ENCODE measurements around the gene PIK3R1.

PIK3R1 gene

GRCh38 chr5:68273717-68274409, 58.3 kb downstream of the PIK3R1 start:
- DNase-seq: no peak

- DNase-seq: no peak
These were observed 59.5 kb downstream of the PIK3R1 start for GRCh38 chr5:68274847-68275651.

DNA sequence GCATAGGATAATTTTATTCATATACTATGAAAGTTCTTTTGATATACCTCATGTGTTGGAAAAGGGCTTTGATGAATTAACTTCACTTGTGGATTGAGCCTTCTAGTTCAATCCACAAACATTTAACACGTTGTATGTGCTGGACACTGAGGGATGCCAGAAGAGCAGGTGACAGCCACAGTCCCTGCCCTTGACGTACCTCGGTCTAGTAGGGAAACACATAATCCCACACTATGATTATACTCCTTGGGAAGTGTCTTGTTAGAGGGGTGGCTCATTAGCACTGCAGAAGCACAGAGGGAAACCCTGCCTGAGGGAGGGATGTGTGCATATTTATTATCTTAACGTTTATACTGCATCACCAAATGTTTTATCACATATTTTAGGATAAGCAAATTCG, 61.2 kb downstream of the PIK3R1 start:
- DNase-seq: no peak

GRCh38 chr5:68277431-68277830, 61.9 kb downstream of the PIK3R1 start:
- peak; percentile 40 for DNase-seq

- peak; percentile 62 for DNase-seq
These were observed 64.4 kb downstream of the PIK3R1 start for GRCh38 chr5:68279984-68280383.

DNA sequence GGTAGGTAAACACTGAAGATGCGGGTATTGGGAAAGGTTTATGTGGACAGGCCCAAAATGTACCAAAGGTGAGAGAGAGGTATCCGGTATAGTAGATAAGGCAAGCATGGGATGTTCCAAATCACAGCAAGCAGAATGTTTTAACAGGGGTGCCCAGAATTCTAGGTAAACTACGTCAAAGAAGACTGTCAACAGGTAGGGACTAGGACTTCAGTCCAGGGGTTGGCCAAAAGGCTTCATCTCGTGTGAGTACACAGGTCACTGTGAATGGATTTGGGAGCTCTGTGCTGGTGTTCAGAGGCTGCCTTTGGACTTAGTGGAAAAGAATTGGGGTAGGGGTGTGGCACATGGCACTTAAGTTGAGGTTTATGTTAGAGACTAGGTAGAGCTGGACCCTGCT, 66.4 kb downstream of the PIK3R1 start:
- DNase-seq: no peak

DNA sequence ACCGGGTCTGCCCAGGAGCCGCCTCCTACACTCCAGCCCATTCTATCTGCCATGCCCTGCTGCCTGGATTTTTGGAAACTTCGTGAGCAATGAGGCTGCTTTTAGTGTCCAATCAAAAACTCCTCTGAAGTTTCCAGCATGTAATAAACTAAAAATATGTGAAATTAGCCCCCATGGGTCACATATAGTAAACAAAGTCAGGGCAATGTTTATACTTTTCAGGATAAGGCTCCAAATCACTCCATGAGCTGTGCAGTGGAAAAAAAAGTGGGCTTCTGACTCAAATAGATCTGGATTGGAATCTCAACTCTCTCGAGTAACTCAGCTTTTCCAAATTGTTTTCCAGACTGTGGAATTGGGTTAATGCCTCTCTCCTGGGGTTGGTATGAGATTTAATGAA, 68.2 kb downstream of the PIK3R1 start:
- no peak for DNase-seq

DNA sequence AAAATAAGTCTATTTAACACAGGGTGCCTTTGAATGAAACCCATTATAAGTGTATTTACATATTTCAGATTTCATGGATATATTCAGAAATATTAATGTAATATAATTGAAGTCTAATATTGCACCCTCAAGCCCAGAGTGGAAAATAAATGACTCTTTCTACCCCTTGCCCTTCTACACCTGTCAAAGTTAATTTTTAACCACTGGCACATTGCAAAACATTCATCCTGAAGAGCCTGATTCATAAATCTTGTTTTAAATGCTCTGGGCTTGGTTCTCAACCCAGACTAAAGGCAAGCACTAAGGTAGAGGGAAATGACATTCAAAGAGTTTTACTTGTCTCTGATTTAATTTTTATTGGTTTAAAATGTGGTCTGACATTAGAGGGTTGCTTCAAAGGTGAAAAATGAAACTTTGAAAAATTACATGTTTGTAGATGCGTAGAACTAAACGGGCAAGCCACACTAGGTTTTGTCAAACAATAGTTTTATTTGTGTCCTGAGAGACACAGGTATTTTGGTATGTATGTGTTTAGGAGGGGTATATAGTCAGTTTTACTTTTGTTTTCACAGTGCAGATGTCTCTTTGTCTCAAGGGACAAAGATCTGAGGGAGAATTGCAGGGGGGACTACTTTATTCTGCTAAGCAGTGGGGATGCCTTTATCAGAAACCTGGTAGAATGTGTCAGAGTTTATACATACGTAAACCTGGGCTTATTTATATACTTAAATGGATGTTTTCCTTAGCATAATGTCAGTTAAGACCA, 69.7 kb downstream of the PIK3R1 start:
- DNase-seq: no peak

GRCh38 chr5:68285851-68286611, 70.5 kb downstream of the PIK3R1 start:
- peak; percentile 90 for DNase-seq

DNA sequence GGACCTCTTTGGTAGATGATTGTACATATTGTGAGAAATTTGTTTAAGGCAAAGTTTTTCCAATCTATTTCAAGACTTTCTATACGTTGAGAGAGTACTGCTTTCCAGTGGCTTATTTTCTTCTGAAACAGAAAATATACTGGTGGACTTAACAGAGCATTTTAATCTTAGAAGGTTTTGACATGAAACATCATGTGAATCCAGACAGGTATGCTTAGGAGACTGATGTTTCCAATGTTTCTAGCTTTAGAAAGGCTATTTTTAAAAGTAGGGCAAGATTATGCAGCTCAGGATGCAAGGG, 71.0 kb downstream of the PIK3R1 start:
- no peak for DNase-seq

- DNase-seq: no peak
These were observed 72.0 kb downstream of the PIK3R1 start for GRCh38 chr5:68287631-68287975.

DNA sequence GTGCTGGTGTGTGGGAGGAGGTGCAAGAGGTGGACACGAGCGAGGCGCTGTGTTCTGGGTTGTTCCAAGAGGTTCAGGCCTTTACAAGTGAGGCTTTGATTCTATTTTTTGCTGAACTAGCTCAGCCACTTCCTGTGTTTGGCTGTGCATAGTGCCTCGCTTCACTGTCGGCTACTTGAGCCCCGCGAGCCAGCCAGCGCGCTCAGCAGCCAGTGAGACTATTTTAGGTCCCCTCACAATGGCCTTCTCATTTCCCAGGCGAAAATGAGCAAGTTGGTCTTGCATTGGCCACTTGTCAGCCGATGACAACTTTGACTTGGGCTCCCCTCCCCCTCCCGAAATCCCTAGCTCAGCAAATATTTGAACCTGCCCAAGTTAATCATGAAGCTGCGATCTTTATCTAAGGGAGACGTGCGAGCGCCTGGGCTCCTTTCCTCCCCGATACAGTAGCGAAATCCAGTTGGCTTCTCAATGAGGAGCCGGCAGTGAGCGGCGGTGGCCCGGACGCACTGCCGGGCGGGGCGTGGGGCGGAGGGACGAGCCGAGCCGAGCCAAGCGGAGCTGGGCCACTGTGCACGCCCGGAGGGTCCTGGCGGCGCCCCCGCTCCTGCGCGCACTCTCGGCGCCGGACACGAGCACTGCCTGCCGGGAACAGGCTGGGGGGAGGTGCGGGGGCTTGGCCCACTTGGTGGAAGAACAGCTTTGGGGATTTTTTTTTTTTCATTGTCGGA, 72.6 kb downstream of the PIK3R1 start:
- DNase-seq: peak; percentile 72

GRCh38 chr5:68288707-68289134, 73.2 kb downstream of the PIK3R1 start:
- peak; percentile 81 for DNase-seq

DNA sequence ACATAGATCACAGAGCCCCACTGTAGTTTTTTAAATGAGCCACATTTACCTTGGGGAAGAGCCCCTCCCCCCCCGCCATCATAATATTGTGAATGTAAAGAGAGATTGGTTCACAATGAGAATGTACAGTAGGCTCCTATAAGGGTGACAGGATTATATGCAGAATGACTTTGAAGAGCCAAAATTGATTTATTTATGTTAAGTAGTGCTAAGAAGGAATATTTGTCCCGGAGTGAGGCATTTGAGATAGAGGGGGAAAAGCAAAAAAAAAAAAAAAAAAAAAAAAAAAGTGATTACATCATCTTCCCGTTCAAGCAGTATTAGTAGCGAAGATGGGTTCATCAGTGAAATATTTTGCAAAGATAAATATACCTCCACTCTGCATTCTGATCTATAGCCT, 73.9 kb downstream of the PIK3R1 start:
- no peak for DNase-seq

GRCh38 chr5:68290260-68290674, 74.7 kb downstream of the PIK3R1 start:
- peak; percentile 86 for DNase-seq

DNA sequence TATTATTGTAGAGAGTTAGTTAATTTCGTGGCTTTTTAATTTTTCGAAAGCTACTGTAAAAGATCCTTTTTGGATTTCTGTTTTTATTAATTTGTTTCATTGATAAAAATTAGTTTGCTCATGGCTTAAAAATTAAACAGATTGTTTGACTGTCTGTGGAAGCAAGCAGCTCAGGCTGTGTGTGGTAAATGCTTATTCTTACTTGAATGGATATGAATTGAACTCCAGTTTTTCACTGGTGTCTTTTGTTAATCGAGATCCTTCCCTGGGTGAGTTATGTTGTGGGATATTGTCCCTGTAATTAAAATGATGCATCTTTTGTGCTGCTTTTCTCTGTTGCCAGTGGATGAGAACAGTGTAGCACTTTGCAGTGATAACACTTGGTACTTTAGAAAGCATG, 75.3 kb downstream of the PIK3R1 start:
- DNase-seq: no peak

DNA sequence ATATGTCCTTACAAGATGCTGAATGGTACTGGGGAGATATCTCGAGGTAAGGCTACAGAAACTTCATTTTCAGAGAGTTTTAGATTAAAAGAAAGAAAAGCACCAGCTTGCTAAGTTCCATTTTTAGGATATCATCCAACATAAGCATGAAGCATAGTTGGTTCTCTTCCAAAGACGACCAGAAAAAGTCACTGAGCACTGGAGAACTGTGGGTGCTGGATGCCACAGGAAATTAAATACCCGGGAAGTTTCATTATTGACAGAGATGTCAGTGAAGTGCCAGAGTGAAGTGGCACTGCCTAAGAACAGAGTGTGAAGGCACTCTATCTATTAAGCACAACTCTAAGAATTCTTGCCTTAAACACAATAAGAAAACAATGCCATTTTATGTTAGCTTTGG, 76.8 kb downstream of the PIK3R1 start:
- DNase-seq: no peak

- DNase-seq: no peak
These were observed 80.2 kb downstream of the PIK3R1 start for GRCh38 chr5:68295772-68296171.

DNA sequence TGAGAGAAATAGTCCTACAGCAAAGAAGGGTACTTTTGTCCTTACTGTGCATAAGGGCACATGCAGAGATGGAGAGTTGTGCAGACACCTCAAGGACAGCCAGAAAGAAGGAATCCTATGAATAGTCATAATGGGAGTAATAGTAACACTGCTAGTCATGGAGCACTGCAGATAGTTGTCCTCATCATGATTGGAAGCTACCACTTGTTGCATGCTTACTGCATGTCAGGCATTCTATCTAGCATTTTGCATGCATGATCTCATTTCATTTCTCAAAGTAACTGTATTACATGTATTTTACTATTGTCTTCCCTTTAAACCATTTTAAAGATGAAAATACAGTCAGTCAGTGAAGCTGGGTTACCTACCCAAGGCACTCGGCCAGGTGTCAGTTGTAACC, 81.3 kb downstream of the PIK3R1 start:
- no peak for DNase-seq

DNA sequence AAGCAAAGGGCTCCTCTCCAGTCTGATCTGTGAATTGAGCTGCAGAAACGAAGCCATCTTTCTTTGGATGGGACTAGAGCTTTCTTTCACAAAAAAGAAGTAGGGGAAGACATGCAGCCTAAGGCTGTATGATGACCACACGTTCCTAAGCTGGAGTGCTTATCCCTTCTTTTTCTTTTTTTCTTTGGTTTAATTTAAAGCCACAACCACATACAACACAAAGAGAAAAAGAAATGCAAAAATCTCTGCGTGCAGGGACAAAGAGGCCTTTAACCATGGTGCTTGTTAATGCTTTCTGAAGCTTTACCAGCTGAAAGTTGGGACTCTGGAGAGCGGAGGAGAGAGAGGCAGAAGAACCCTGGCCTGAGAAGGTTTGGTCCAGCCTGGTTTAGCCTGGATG, 82.1 kb downstream of the PIK3R1 start:
- no peak for DNase-seq

- DNase-seq: no peak
These were observed 82.9 kb downstream of the PIK3R1 start for GRCh38 chr5:68298479-68298878.

- DNase-seq: no peak
These were observed 83.5 kb downstream of the PIK3R1 start for GRCh38 chr5:68299105-68299504.

DNA sequence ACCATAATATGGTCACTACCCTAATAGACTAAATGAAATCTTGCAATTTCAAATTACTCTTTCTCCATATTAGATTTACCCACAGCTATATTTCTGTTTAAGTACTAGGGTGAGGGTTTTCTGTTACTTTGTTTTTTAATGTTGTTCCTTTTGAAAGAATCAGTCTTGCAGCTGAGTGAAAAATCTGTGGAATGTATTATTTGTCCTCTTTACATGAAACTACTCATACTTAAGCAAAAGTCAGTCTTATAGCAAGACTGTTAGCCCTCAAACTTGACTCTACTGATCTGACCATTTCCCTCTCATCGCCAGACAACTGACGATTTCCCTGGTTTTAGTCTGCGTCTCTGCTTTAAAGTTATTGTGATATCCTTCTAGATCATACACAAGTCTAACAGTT, 84.0 kb downstream of the PIK3R1 start:
- DNase-seq: no peak
